Panc1 (cell line): ENCODE data around the gene PLCB1. TPM values are rescaled to one million over a fixed set of nuclear protein-coding genes. Genes with fewer than 3 reads are reported as not detected.

Experiments used
- ATAC-seq: fragments of 200-7000 bp; cut with Tn5 transposase; 2 replicates; pipeline ENCODE4 v1.9.1; 2020; ENCODE audit warnings: mild to moderate bottlenecking, moderate library complexity
- BruUV-seq: library from RNA; stranded (reverse); fragments of 400-500 nt; replicated peaks from 2 replicates; lab custom pipeline; 2021; lab: Mats Ljungman, UMichigan
- CTCF ChIA-PET: fragments of 300-600 bp; sonication (Branson Sonifier 250); formaldehyde crosslinking; loops from one replicate; lab custom pipeline; 2022; ENCODE audit warnings: antibody characterized with exemption; lab: Charles Lee
- POLR2A ChIA-PET: fragments of 300-600 bp; sonication (Branson Sonifier 250); formaldehyde crosslinking; loops from one replicate; lab custom pipeline; 2022; ENCODE audit warnings: antibody characterized with exemption; lab: Charles Lee
- DNase-seq: peaks from one replicate; pipeline ENCODE4 v3.0.0-alpha.2; 2010; ENCODE audit warnings: low read depth, low spot score
- H3K27ac ChIP-seq: 2 replicates; pipeline ENCODE4 v1.5.1; 2011; ENCODE audit warnings: mild to moderate bottlenecking, low read length, inconsistent platforms
- H3K27me3 ChIP-seq: fragments of 200-500 bp; sonication (Bioruptor generic); 2 replicates; pipeline ENCODE4 v1.6.0; 2014; ENCODE audit warnings: low read length, inconsistent platforms; ENCODE audit not compliant: control insufficient read depth, insufficient read depth
- H3K36me3 ChIP-seq: fragments of 200-500 bp; sonication (Bioruptor generic); 2 replicates; pipeline ENCODE4 v1.5.1; 2014; ENCODE audit warnings: inconsistent platforms, mild to moderate bottlenecking, low read length, moderate library complexity; ENCODE audit not compliant: control insufficient read depth, insufficient read depth
- H3K4me1 ChIP-seq: 2 replicates; pipeline ENCODE4 v1.5.1; 2011; ENCODE audit warnings: inconsistent platforms, mild to moderate bottlenecking, low read length, moderate library complexity; ENCODE audit not compliant: control insufficient read depth, insufficient read depth
- H3K4me3 ChIP-seq, 2 experiments: 2 replicates each; pipeline ENCODE4 v1.5.1; 2011 to 2012; ENCODE audit warnings: low read depth in 2 of 2, low read length in 2 of 2, mild to moderate bottlenecking in 2 of 2, inconsistent platforms in 1 of 2, moderate library complexity in 1 of 2
- H3K9me3 ChIP-seq: fragments of 200-500 bp; sonication (Bioruptor generic); 2 replicates; pipeline ENCODE4 v1.5.1; 2014; ENCODE audit warnings: low read depth, mild to moderate bottlenecking, inconsistent platforms, low read length, moderate library complexity; ENCODE audit not compliant: control insufficient read depth, insufficient read depth
- CTCF ChIP-seq: fragments of 450-650 bp; IDR thresholded peaks from 2 replicates; pipeline ENCODE4 v1.5.1; 2017; ENCODE audit warnings: mild to moderate bottlenecking
- POLR2AphosphoS5 ChIP-seq: IDR thresholded peaks from 2 replicates; pipeline ENCODE4 v1.6.1; 2012; ENCODE audit warnings: mild to moderate bottlenecking, low read depth, low read length, moderate library complexity
- REST ChIP-seq, 2 experiments: IDR thresholded peaks; 2 replicates each; pipeline ENCODE4 v1.6.1; 2011 to 2012; ENCODE audit warnings: low read depth in 2 of 2, control low read depth in 1 of 2, low read length in 1 of 2, mild to moderate bottlenecking in 1 of 2, moderate library complexity in 1 of 2; ENCODE audit not compliant: insufficient read depth in 1 of 2
- SIN3A ChIP-seq: IDR thresholded peaks from 2 replicates; pipeline ENCODE4 v1.6.1; 2012; ENCODE audit warnings: low read depth, mild to moderate bottlenecking, low read length, moderate library complexity, borderline replicate concordance; ENCODE audit not compliant: insufficient read depth
- TCF7L2 ChIP-seq: IDR thresholded peaks from 2 replicates; pipeline ENCODE4 v1.6.1; 2011; ENCODE audit warnings: mild to moderate bottlenecking, low read depth, low read length, inconsistent platforms
- in situ Hi-C: cut with HindIII; loops from 2 replicates; pipeline ENCODE4 v1.10.0; 2016; ENCODE audit warnings: low sequenced_read_pairs, low pct_unique_long_range_greater_than_20kb
- intact Hi-C: fragments of 100-400 bp; cut with micrococcal nuclease; formaldehyde crosslinking; loops from one replicate; pipeline ENCODE4 v1.10.0; 2022; ENCODE audit not compliant: unreplicated experiment
- total RNA-seq: library from RNA; stranded (reverse); gene quantifications from one replicate; pipeline ENCODE4 v1.2.1, GENCODE V29; 2021; ENCODE audit not compliant: unreplicated experiment

The PLCB1 gene
- total RNA-seq, 1 experiment from 2014 or later = 0.59 TPM

- H3K36me3 ChIP-seq = no peaks in the 10 kb centered on the region
- H3K27ac ChIP-seq = no peak overlapping the region
- H3K4me1 ChIP-seq = no peaks in the 10 kb centered on the region
- no TSS peak for BruUV-seq
- in situ Hi-C loops = no loop called here
- DNase-seq (no peak), ATAC-seq (no peak)
- TF ChIP-seq REST (IDR thresholded peaks at IDR 0.05; ENCODE audit: insufficient read depth in 1 of 2, low read depth in 2 of 2, low read length in 1 of 2) (no peak), CTCF (no peak), TCF7L2 (no peak), SIN3A (no peak), POLR2AphosphoS5 (no peak)
- POLR2A ChIA-PET = no interaction called here
- H3K4me3 ChIP-seq = no peak overlapping the region
- H3K27me3 ChIP-seq = no peaks in the 10 kb centered on the region
- CTCF ChIA-PET = no interaction called here
- intact Hi-C loops = no loop called here
- H3K9me3 ChIP-seq = no peaks in the 10 kb centered on the region
Observed at GRCh38 chr20:8432435-8433148, 300.5 kb downstream of the PLCB1 start.

GRCh38 chr20:8433291-8433690 lies 301.2 kb downstream of the PLCB1 start:
- no peak for DNase-seq
- ChIA-PET POLR2A (no interaction called here), CTCF (no interaction called here)
- Histone ChIP-seq H3K27ac (no peak overlapping the region), H3K4me1 (no peaks in the 10 kb centered on the region), H3K4me3 (no peak overlapping the region), H3K27me3 (no peaks in the 10 kb centered on the region), H3K9me3 (no peaks in the 10 kb centered on the region), H3K36me3 (no peaks in the 10 kb centered on the region)
- ATAC-seq = no peak
- TF ChIP-seq TCF7L2 (no peak), CTCF (no peak), REST (IDR thresholded peaks at IDR 0.05; ENCODE audit: insufficient read depth in 1 of 2, low read depth in 2 of 2, low read length in 1 of 2) (no peak), SIN3A (no peak), POLR2AphosphoS5 (no peak)
- intact Hi-C loops (no loop called here), in situ Hi-C loops (no loop called here)
- BruUV-seq = no TSS peak
